ENCODE results near the gene RNU6-9.

- no peak for TF ChIP-seq CTCF (IDR thresholded peaks at IDR 0.05; ENCODE audit: low read depth, low read length)
- no peak for TF ChIP-seq EZH2phosphoT487 (IDR thresholded peaks at IDR 0.05; ENCODE audit: low read depth)
Measured at GRCh38 chr19:920051-920864, 27.0 kb downstream of the RNU6-9 start.

Data from OCI-LY3 (cell line).